ENCODE data around the gene ZNF775.

ZNF775 gene

DNA sequence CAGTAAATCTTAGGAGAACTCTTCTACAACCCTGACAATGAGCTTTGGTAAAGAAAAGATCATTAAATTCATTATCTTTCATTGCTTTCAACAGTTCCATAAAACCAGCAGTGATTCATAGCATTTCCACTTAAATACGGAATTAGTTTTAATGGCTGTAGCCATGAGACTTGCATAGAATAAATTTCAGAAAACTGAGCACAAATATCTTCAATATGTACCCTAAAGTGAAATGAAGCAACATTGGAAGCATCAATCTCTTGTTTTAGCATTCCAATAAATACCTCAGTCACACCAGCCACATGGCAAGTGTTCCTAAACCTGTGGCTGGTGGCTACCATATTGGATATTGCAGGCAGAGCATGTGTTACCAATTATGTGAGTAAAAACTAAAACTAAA, 34.1 kb upstream of the ZNF775 start:
- in situ Hi-C loops (cut with MboI; ENCODE audit: low sequenced_read_pairs): no loop called here

DNA sequence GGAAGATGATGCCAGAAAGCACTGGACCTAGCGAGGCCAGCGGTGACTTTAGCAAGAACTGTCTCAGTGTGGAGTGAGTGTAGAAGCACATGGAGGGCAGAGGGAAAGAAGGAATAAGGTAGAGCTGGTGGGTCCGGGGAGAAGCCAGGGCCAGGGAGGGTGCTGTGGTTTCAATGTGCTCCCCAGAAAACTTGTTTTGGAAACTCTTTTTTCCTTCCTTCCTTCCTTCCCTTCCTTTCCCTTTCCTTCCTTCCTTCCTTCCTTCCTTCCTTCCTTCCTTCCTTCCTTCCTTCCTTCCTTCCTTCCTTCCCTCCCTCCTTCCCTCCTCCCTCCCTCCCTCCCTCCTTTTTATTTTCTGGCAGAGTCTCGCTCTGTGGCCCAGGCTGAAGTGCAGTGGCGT, 32.2 kb upstream of the ZNF775 start:
- in situ Hi-C loops (cut with MboI; ENCODE audit: low sequenced_read_pairs): no loop called here

- in situ Hi-C loops (cut with MboI; ENCODE audit: low sequenced_read_pairs): no loop called here
Observed at GRCh38 chr7:150351587-150352194, 27.4 kb upstream of the ZNF775 start.

DNA sequence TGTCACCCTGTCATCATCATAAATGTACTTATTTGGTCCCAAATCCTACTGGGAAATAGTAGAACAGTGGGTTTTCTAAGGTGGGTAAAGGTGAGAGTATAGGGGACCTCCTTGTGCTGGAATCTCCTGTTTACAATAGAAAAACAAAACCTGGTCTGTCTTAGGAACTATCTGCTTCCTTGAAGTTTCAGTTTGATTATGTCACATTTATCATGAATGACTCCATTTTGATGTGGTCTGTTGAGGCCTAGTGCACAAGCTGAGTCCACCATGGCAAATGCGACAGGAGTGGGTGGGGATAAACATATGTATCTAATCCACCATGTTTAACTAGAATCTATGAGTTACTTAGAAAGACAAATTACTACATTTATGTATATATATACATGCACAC, 23.5 kb upstream of the ZNF775 start:
- in situ Hi-C loops (cut with MboI; ENCODE audit: low sequenced_read_pairs): no loop called here

GRCh38 chr7:150356265-150356897, 22.7 kb upstream of the ZNF775 start:
- in situ Hi-C loops (cut with MboI; ENCODE audit: low sequenced_read_pairs): no loop called here

- in situ Hi-C loops (cut with MboI; ENCODE audit: low sequenced_read_pairs): no loop called here
Observed at GRCh38 chr7:150357270-150357669, 21.9 kb upstream of the ZNF775 start.

DNA sequence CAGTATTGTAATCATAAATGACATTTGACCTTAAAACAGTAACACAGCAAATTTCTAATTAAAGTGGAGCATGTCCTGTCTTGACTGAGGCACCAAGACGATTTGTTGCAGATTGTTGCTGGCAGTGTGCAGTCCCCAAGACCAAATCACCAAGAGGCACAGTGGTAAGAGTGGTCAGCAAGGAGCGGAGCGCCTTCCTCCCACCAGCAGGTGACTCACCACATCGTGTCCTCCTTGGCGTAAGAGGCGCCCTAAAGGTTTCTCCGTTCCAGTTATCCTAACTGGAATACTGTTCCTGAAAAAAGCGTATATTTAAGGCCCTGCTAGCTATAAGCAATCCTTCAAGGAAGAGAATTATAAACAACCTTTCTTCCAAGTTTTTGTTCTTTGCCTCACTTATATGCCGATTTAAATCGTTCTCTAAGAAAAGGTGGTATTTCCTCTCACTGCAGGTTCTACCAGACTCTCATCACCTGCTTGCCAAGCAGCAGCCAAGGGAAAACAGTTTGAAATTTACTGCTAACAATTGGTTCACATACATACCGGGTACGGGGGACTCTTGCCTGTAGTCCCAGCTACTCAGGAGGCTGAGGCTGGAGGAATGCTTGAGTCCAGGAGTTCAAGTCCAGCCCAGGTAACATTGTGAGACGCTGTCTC, 21.2 kb upstream of the ZNF775 start:
- in situ Hi-C loops (cut with MboI; ENCODE audit: low sequenced_read_pairs): no loop called here

GRCh38 chr7:150358433-150358832, 20.7 kb upstream of the ZNF775 start:
- in situ Hi-C loops (cut with MboI; ENCODE audit: low sequenced_read_pairs): no loop called here

- in situ Hi-C loops (cut with MboI; ENCODE audit: low sequenced_read_pairs): no loop called here
Observed at GRCh38 chr7:150358988-150359621, 20.0 kb upstream of the ZNF775 start.

- in situ Hi-C loops (cut with MboI; ENCODE audit: low sequenced_read_pairs): no loop called here
Observed at GRCh38 chr7:150359622-150360362, 19.3 kb upstream of the ZNF775 start.

GRCh38 chr7:150360363-150361058, 18.6 kb upstream of the ZNF775 start:
- in situ Hi-C loops (cut with MboI; ENCODE audit: low sequenced_read_pairs): no loop called here

- in situ Hi-C loops (cut with MboI; ENCODE audit: low sequenced_read_pairs): no loop called here
Observed at GRCh38 chr7:150361402-150361801, 17.7 kb upstream of the ZNF775 start.

- in situ Hi-C loops (cut with MboI; ENCODE audit: low sequenced_read_pairs): no loop called here
Observed at GRCh38 chr7:150361807-150362621, 17.1 kb upstream of the ZNF775 start.

GRCh38 chr7:150363370-150363769, 15.8 kb upstream of the ZNF775 start:
- in situ Hi-C loops (cut with MboI; ENCODE audit: low sequenced_read_pairs): no loop called here

GRCh38 chr7:150363872-150364271, 15.3 kb upstream of the ZNF775 start:
- in situ Hi-C loops (cut with MboI; ENCODE audit: low sequenced_read_pairs): no loop called here

- in situ Hi-C loops (cut with MboI; ENCODE audit: low sequenced_read_pairs): no loop called here
Observed at GRCh38 chr7:150365194-150365593, 13.9 kb upstream of the ZNF775 start.

- in situ Hi-C loops (cut with MboI; ENCODE audit: low sequenced_read_pairs): no loop called here
Observed at GRCh38 chr7:150365673-150366398, 13.3 kb upstream of the ZNF775 start.

GRCh38 chr7:150367677-150368095, 11.4 kb upstream of the ZNF775 start:
- in situ Hi-C loops (cut with MboI; ENCODE audit: low sequenced_read_pairs): no loop called here
